ENCODE measurements around the gene SDS. TPM values are rescaled to one million over a fixed set of nuclear protein-coding genes. Genes with fewer than 3 reads are reported as not detected.

Gene SDS
- total RNA-seq, 1 experiment from 2014 or later, result not detected

DNA sequence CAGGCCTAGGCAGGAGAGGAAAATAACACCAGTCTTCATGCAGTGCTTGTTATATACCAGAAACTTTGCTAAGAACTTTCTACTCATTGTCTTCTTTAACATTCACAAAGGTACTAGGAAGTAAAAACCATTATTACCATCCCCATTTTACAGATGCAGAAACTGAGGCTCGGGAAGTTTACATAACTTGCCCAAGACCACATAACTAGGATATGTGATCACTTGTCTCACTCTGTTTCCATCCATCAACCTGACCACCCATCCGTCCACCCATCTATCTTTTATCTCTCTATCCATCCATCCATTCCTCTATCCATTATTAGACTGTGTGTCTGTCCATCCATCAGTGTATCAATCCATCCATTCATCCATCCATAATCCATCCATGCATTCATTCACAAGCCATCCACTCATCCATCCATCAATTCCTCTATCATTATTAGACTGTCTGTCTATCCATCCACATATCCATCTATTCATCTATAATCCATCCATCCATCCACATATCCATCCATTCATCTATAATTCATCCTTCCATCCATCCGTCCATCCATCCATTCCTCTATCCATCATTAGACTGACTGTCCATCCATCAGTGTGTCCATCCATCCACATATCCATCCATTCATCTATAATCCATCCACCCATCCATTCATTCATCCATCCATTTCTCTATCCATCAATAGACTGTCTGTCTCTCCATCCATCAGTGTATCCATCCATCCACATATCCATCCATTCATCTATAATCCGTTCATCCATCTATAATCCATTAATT, 35.0 kb upstream of the SDS start:
- no peak overlapping the region for H3K4me2 ChIP-seq
- H3K79me2 ChIP-seq (ENCODE audit: low read depth), result no peaks in the 10 kb centered on the region
- H3K27ac ChIP-seq, result no peak overlapping the region
- no peaks in the 10 kb centered on the region for H3K9me3 ChIP-seq (ENCODE audit: insufficient read depth, low read depth)
- H3K4me3 ChIP-seq, result no peak overlapping the region
- H3K9me2 ChIP-seq (ENCODE audit: insufficient read depth), result no peaks in the 10 kb centered on the region
- H2AFZ ChIP-seq, result no peak overlapping the region
- no peak for DNase-seq
- no peaks in the 10 kb centered on the region for H3K27me3 ChIP-seq (ENCODE audit: insufficient read depth, low read depth)
- ChIA-PET POLR2A (ENCODE audit: unreplicated experiment) (no interaction called here), CTCF (no interaction called here)
- TF ChIP-seq, protein P1, sequence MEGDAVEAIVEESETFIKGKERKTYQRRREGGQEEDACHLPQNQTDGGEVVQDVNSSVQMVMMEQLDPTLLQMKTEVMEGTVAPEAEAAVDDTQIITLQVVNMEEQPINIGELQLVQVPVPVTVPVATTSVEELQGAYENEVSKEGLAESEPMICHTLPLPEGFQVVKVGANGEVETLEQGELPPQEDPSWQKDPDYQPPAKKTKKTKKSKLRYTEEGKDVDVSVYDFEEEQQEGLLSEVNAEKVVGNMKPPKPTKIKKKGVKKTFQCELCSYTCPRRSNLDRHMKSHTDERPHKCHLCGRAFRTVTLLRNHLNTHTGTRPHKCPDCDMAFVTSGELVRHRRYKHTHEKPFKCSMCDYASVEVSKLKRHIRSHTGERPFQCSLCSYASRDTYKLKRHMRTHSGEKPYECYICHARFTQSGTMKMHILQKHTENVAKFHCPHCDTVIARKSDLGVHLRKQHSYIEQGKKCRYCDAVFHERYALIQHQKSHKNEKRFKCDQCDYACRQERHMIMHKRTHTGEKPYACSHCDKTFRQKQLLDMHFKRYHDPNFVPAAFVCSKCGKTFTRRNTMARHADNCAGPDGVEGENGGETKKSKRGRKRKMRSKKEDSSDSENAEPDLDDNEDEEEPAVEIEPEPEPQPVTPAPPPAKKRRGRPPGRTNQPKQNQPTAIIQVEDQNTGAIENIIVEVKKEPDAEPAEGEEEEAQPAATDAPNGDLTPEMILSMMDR (conservative IDR thresholded peaks at IDR 0.05), result no peak
- TF ChIP-seq EZH2 (IDR thresholded peaks at IDR 0.05; ENCODE audit: low read depth), result no peak
- H3K36me3 ChIP-seq (ENCODE audit: low read depth), result no peaks in the 10 kb centered on the region
- no peaks in the 10 kb centered on the region for H3K4me1 ChIP-seq (replicated peaks; ENCODE audit: insufficient read depth)
- H3F3A ChIP-seq (ENCODE audit: insufficient read depth, low read depth), result no peaks in the 10 kb centered on the region
- H4K20me1 ChIP-seq (ENCODE audit: insufficient read depth), result no peaks in the 10 kb centered on the region
- intact Hi-C loops (cut with micrococcal nuclease; ENCODE audit: unreplicated experiment), result loop anchor here (1.0 kb wide), 1 partner anchor 474 kb away; no protein-coding TSS in a partner anchor
- no TSS peak for BruUV-seq (replicated peaks)

DNA sequence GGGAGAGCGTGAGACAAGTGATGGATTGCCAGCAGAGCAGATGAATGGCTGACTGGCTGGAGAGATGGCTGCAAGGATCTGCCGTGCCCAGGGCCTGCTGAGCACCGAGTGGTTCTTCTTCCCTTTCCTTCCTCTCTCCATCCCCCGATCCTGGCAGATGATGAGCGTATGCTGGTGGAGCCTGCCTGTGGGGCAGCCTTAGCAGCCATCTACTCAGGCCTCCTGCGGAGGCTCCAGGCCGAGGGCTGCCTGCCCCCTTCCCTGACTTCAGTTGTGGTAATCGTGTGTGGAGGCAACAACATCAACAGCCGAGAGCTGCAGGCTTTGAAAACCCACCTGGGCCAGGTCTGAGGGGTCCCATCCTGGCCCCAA, 34.0 kb upstream of the SDS start:
- TF ChIP-seq EZH2 (IDR thresholded peaks at IDR 0.05; ENCODE audit: low read depth), result no peak
- TF ChIP-seq, protein P1 (conservative IDR thresholded peaks at IDR 0.05), result no peak
- no peaks in the 10 kb centered on the region for H3K27me3 ChIP-seq (ENCODE audit: insufficient read depth, low read depth)
- H3K36me3 ChIP-seq (ENCODE audit: low read depth), result no peaks in the 10 kb centered on the region
- no TSS peak for BruUV-seq (replicated peaks)
- H3K4me2 ChIP-seq, result no peak overlapping the region
- no peaks in the 10 kb centered on the region for H3K79me2 ChIP-seq (ENCODE audit: low read depth)
- H3K27ac ChIP-seq, result no peak overlapping the region
- no peak overlapping the region for H3K4me3 ChIP-seq
- ChIA-PET POLR2A (ENCODE audit: unreplicated experiment) (no interaction called here), CTCF (no interaction called here)
- H3K9me3 ChIP-seq (ENCODE audit: insufficient read depth, low read depth), result no peaks in the 10 kb centered on the region
- no peaks in the 10 kb centered on the region for H3F3A ChIP-seq (ENCODE audit: insufficient read depth, low read depth)
- no peak overlapping the region for H2AFZ ChIP-seq
- no peaks in the 10 kb centered on the region for H3K4me1 ChIP-seq (replicated peaks; ENCODE audit: insufficient read depth)
- H3K9me2 ChIP-seq (ENCODE audit: insufficient read depth), result no peaks in the 10 kb centered on the region
- DNase-seq, result no peak
- H4K20me1 ChIP-seq (ENCODE audit: insufficient read depth), result no peaks in the 10 kb centered on the region
- intact Hi-C loops (cut with micrococcal nuclease; ENCODE audit: unreplicated experiment), result no loop called here

DNA sequence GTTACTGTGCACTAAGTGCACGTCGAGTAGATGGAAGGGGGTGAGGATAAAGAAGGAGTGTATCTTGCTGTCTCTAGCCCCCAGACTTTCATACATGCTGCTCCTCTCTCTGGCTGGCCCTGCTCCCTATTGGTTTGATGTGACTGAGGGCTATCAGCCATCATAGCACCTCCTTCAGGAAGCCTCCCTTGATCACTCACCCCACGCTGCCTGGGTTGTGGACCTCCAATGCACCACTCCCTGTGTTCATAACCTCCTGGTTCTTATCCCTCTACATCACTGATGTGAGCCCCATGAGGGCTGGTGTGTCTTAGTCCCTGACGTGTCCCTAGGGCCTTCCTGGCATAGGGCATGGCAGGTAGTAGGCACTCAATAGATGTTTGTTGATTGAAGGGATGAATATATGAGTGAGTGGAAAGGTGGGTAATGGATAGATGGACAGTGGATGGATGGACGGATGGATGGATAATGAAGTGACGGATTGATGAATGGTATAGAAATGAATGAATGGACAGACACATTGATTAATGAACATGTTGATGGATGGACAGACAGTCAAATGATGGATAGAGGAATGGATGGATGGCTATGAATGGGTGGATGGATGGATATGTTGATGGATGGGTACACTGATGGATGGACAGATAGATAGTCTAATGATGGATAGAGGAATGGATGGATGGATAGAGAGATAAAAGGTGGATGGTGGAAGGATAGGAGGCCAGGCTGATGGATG, 33.5 kb upstream of the SDS start:
- Histone ChIP-seq H3K9me2 (ENCODE audit: insufficient read depth) (no peaks in the 10 kb centered on the region), H3F3A (ENCODE audit: insufficient read depth, low read depth) (no peaks in the 10 kb centered on the region), H3K36me3 (ENCODE audit: low read depth) (no peaks in the 10 kb centered on the region), H3K4me1 (replicated peaks; ENCODE audit: insufficient read depth) (no peaks in the 10 kb centered on the region), H3K79me2 (ENCODE audit: low read depth) (no peaks in the 10 kb centered on the region), H3K4me2 (no peak overlapping the region), H3K4me3 (no peak overlapping the region), H3K27me3 (ENCODE audit: insufficient read depth, low read depth) (no peaks in the 10 kb centered on the region), H4K20me1 (ENCODE audit: insufficient read depth) (no peaks in the 10 kb centered on the region), H3K27ac (no peak overlapping the region), H3K9me3 (ENCODE audit: insufficient read depth, low read depth) (no peaks in the 10 kb centered on the region), H2AFZ (no peak overlapping the region)
- intact Hi-C loops (cut with micrococcal nuclease; ENCODE audit: unreplicated experiment), result no loop called here
- POLR2A ChIA-PET (ENCODE audit: unreplicated experiment), result no interaction called here
- CTCF ChIA-PET, result interaction anchor here (0.6 kb wide), 1 partner anchor 517 kb away, joined by 3 read pairs; no protein-coding TSS in a partner anchor
- no peak for DNase-seq
- BruUV-seq (replicated peaks), result no TSS peak
- TF ChIP-seq, protein P1 (conservative IDR thresholded peaks at IDR 0.05), result no peak
- TF ChIP-seq EZH2 (IDR thresholded peaks at IDR 0.05; ENCODE audit: low read depth), result no peak

Data from PC-9 (cell line).